Stimulated activated naive CD8-positive, alpha-beta T cell treated with anti-CD3 and anti-CD28 coated beads, Interleukin-15, Interleukin-2, amounts not matched to agents 100 U/mL and 50 U/mL, for 24 hours (primary cell): Measurements from ENCODE around the gene RET.
"Not testable (repeated sequence)": the region's sequence is repeated elsewhere in the genome, so short reads cannot be mapped to it uniquely, and the experiment has no call there.

Experiments
- ATAC-seq: fragments of 150-1000 bp; cut with Tn5 transposase; one replicate; pipeline ENCODE4 v1.10.0; 2021
- DNase-seq: peaks from one replicate; pipeline ENCODE4 v3.0.0; 2021

Gene RET

DNA sequence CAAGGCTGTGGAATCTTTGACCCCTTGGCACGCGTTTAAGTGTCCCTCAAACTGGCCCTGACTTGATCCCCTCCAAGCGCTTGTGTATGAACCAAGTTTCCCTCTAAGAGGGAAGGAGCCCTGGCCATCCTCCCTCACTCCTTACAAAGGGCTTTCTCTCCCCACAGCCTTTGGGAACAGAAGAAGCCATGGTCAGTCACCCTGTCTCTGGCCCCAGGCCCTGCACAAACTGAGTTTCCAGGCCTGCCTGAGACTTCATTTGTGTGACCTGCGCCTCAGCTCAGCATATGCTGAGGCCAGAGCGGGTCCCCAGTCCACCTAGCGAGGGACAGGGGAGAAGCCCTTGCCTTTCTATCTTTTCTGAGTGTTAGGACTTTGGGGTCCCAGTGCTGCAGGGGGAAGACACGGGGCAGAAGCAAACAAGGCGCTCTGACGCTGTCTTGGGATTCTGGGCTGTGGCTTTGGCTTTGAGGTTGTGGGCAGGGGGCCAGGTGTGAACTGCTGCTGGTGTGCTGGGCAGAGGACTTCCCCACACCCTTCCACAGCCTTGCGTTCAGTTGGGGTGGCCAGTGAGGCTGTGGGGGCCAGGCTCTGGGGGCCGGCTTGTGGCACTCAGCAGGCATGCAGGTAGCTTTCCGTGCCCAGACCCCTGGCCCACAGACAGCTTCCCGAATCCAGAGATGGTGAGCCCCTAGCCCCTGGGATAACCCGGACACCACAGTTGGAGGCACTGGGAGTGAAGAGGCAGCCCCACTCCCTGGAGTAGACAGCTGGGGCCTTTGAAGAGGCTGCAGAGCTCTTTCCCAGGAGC, 1.5 kb downstream of the RET start:
- no peak for ATAC-seq
- no peak for DNase-seq

DNA sequence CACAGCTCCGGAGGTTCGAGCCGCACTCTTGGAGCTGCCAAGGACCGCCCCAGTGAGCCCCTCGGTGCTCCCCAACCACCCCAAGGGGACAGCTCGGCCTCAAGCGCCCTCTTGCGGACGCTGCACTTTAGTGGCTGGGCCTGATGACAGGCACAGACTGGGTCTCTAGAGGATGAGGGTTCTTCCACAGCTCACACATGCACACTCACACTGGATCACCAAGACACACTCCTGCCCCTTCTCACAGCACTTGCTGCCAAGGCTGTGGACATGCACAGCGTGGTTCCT, 2.1 kb downstream of the RET start:
- DNase-seq (peak; percentile 44), ATAC-seq (no peak)

DNA sequence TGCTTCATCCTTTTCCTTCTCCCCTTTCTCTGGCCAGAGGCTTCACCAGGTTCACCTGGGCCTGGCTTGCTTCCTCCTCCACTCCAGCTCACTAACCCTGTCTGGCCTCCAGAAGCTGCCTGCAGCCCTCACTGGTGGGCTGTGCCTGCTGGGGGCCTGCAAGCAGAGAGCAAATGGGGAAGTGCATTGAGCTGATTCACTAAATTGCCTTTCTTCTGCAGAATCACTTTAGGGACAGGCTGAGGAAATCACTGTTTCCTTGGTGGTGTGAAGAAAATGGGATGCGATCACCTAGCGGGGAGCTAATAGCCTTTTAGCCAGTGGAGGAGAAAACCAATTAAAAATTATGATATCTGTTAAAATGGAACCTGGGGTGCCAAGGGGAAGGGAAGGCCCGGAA, 3.0 kb downstream of the RET start:
- ATAC-seq (no peak), DNase-seq (no peak)

DNA sequence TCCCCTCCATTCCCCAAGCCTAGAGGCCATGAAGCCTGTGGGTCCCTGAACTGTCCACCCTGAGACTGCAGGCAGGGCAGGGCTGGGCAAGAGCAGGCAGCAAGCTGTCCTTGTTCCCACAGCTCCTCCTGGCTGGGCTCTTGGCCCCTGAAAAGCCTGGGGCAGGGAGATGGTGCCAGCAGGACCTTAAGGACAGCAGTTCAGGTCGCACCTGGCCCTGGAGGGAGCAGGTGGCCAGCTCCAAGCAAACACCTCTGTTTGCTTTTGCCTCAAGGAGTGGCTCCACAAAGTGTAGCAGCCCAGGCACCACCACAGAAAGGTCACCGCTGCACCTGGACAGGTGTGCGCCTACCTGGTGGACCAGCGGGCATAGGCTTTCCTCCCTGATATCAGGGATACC, 5.2 kb downstream of the RET start:
- no peak for ATAC-seq

DNA sequence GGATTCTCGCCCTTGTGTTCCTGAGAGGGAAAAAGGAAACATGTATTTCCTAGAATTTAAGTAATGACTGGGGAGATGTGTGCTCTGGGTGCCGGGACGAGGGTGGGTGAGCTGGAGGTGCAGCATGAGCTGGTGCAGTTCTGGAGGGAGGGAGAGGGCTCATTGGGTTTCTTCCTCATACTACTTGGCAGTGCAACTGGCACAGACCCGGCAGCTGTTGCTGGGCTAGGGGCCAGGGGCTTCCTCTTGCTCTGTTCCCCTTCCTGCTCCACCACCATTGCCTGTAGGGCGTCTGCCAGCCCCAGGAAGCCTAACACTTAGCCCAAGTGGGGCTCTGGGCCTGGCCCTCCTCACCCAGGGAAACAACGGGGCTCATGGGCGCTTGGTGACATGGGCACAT, 5.9 kb downstream of the RET start:
- DNase-seq (no peak), ATAC-seq (no peak)

More for the DNA sequence above, 5.2 kb downstream of the RET start:
- DNase-seq: no peak

DNA sequence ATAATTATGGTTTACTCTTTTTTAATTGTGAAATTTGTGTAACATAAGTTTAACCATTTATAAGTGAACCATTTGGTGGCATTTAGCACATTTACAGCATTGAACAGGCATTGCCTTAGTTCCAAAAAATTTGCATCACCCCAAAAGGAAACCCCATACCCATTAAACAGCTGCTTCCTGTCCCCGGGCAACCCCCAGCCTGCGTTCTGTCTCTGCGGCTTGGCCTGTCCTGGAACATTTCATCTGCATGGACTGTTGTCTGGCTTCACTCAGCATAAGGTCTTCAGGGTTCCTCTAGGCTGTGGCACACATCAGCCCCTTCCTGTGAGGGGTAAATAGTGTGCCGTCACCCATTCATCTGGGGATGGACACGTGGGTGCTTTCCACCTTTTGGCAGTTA, 6.9 kb downstream of the RET start:
- ATAC-seq (no peak), DNase-seq (no peak)

DNA sequence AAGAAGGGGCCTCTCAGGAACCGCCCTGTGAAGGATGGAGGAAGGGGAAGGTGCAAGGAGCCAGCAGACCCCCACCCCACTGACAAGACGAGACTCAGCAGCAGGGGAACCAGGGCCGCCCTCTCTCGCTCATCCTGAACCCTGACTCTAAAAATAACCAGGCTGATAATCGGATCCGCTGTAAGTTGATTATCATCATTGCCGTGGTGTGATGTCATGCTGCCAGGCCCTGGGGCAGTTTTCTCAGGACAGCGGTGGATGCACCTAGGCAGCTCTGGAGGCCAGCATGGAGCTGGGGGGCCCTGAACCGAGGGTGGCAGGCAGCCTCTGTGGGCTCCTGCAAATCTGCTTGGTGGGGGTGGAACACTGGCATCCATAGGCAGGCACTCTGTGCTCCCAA, 7.9 kb downstream of the RET start:
- ATAC-seq (no peak), DNase-seq (no peak)

DNA sequence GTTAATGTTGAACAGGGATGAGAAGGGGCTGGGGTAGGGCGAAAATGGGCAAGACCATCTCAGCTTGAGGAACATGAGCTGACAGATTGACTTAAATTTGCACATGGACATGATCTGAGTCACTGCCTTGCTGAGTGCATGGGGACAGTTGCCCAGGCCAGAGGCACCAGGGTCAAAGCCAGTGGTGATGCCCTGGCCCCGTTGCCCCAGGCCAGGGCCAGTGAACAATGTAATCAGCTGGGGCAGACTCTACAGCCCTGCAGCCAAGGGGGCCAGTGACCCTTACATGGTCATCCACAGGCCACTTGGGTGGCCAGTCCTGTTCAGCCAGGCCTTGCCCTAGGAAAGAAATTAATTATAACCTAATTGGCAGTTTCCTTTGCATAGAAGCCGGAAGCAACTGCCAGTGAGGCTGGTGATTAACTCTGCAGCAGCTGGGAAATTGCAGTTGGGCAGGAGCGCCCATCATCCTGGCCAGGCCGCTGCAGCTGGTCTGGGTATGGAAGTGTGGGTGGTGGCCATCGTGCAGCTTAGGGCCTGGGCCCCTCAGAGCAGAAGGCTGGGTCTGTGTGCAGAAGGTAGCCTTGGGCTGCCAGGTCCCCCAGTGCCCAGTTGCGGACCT, 9.6 kb downstream of the RET start:
- no peak for DNase-seq
- no peak for ATAC-seq

DNA sequence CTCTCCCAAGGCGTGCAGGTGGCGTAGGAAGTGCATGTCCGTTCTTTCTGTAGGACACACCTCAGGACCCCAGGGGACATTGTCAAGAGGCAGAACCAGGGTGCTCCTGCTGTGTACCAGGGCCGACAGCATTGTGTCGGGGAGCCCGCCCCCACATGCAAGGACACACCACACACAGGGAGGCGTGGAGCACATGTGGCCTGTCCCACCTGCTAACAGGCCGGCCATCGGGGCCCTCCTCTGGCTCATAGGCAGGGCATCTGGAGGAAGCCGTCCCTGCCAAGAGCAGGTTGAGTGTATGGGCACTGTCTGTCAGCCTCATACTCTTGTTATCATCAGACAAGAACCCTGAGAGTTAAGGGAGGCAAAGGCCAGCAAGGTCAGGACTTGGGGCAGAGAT, 12.7 kb downstream of the RET start:
- DNase-seq: no peak
- no peak for ATAC-seq

DNA sequence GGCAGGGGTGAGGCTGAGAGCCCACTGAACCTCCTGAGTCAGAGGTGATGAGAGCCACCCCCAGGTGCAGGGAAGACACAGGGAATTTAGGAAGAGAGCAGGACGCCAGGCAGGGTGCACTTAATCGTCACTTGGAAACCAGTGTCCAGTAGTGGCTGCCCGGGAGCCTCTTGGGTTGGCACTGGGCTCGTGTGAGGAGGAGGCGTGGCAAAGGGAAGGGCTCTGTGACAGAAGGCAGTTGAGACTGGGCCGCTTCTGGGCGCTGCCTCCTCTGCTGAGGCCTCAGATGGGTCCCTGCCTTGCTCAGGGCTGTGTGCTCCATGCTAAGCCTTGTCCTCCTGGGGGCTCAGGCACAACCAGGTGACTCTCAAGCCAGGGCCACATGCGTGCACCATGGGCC, 13.3 kb downstream of the RET start:
- ATAC-seq (no peak), DNase-seq (no peak)

DNA sequence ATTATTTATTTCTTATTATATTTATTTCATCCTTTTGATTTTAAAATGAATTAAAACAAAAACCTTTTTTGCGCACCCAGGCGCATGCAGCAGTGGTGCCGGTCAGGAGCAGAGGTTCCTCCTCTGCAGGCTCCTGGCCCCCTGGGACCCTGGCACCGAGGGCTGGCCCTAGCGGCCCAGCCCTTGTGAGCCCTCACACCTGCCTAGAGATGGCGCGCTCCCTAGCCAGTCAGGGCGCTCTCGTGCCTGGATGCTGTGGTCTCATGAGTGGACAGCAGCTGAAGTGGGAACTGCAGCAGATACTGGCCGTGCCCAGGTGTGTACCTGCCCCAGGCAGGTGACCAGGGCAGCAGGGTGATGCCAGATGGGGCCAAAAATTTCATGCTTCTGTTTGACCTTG, 13.8 kb downstream of the RET start:
- ATAC-seq: no peak
- DNase-seq: no peak

DNA sequence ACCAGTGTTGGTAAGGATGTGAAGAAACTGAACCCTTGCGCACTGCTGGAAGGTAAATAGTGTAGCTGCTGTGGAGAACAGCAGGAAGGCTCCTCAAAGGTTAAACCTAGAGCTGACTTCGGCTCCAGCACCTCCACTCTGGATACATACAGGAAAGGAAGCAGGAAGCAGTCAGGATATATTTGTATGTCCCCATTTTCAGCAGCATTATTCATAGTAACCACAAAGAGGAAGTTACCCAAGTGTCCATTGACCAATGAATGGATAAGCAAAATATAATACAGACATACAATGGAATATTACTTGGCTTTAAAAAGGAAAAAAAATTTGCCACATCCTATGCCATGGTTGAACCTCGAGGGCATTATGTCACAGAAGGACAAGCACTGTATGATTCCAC, 15.0 kb downstream of the RET start:
- ATAC-seq (no peak), DNase-seq (no peak)

DNA sequence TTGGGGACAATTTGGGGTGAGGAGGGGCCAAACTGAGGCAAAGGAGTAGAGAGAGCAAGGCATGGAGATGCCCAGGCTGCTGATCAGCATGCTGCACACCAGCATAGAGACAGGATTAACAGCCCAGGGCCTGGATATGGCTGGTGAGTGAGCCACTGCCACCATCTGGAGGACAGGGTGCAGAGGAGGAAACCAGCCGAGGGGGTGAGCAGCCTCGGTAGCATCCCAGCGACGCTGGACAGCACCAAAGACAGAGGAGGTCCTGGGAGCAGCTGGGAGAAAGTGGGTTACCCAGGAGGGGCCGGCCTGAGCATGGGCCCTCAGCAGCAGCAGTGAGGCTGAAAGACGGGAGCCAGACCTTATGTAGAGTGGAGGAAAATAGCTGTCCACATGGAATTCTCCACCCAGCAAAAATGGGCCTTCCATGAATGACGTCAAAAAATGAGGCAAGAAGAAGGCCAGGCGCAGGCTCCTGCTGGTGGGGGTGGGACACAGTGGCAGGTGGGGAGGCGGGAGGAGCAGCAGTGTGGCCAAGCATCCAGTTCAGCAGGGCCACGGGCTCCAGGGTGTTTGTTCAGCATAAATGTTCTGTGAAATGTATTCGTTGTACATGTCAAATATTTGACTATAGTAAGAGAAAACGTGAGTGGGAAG, 16.7 kb downstream of the RET start:
- DNase-seq: no peak
- ATAC-seq: no peak

DNA sequence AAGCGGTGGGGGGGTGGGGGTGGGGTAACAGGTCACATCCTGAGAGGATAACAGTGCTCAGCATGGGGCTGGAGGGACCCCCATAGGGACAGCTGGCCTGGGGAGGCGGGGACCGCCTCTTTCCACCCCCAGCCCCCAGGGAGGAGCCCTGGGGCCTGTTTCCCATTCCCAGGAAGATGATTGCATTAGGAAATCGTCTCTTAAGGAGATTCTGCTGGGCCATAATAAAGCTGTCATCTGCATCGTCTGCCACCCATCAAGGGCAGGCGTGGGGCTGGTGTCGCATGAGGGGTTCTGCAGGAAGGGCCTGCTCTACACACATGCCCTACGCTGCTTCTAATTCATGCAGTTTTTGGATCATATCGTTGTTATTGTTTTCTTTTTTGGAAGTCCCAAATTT, 17.2 kb downstream of the RET start:
- ATAC-seq (no peak), DNase-seq (no peak)

DNA sequence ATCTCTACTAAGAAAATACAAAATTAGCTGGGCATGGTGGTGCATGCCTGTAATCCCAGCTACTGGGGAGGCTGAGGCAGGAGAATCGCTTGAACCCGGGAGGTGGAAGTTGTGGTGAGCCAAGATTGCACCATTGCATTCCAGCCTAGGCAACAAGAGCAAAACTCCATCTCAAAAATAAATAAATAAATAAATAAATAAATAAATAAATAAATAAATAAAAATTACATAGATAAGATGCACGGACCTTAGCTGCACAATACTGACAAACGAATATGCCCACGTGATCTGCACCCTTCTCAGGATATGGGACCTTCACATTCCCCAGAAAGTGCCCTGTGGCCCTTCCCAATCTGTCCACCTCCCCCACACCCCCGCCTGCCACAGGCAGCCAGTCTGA, 22.5 kb downstream of the RET start:
- not testable (repeated sequence) for ATAC-seq, DNase-seq

DNA sequence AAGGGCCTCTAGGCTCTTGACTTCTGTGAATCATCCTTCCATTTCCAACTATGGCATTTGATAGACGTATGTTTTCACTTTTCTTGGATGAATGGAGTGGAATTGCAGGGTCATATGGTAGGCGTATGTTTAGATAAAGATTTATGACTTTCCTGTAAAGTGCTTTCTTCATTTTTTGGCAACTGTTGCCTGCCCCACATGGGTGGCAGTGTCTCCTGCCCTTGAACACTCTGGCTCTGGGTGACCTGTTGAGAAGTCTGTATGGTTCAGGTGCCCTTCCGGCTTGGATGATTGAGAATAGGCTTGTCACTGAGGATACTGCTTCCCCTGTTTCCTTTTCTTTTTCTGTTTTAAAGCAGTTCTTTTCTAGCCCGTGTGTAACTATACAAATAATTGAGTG, 23.1 kb downstream of the RET start:
- ATAC-seq: no peak
- DNase-seq: no peak

DNA sequence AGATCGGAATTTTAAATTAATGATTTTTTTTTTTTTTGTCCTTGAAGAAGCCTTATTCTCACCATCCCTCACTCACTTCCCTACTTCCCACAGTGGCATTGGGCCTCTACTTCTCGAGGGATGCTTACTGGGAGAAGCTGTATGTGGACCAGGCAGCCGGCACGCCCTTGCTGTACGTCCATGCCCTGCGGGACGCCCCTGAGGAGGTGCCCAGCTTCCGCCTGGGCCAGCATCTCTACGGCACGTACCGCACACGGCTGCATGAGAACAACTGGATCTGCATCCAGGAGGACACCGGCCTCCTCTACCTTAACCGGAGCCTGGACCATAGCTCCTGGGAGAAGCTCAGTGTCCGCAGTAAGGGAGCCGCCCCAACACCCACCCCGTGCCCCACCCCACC, 23.5 kb downstream of the RET start:
- ATAC-seq (no peak), DNase-seq (no peak)

DNA sequence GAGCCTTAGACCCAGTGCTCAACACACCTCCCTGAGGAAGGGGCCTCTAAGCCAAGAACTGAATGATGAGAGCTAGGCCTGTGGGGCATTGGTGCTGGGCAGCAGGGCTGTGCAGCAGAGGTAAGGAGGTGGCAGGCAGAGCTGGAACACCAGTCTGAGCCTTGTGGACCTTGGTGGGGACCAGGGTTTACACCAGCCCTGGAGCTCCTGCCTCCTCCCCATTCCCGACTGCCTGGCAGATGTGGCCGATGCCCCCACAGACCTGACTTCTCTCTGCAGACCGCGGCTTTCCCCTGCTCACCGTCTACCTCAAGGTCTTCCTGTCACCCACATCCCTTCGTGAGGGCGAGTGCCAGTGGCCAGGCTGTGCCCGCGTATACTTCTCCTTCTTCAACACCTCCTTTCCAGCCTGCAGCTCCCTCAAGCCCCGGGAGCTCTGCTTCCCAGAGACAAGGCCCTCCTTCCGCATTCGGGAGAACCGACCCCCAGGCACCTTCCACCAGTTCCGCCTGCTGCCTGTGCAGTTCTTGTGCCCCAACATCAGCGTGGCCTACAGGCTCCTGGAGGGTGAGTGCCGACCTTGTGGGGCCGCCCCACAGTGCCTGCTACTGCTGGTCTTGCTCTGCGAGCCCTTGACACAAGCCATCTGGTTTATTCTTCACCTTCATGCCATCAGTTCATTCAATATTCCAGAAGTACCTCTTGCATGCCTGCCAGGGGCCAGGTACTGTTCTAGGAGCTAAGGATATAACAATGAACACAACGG, 25.4 kb downstream of the RET start:
- DNase-seq (no peak), ATAC-seq (no peak)

DNA sequence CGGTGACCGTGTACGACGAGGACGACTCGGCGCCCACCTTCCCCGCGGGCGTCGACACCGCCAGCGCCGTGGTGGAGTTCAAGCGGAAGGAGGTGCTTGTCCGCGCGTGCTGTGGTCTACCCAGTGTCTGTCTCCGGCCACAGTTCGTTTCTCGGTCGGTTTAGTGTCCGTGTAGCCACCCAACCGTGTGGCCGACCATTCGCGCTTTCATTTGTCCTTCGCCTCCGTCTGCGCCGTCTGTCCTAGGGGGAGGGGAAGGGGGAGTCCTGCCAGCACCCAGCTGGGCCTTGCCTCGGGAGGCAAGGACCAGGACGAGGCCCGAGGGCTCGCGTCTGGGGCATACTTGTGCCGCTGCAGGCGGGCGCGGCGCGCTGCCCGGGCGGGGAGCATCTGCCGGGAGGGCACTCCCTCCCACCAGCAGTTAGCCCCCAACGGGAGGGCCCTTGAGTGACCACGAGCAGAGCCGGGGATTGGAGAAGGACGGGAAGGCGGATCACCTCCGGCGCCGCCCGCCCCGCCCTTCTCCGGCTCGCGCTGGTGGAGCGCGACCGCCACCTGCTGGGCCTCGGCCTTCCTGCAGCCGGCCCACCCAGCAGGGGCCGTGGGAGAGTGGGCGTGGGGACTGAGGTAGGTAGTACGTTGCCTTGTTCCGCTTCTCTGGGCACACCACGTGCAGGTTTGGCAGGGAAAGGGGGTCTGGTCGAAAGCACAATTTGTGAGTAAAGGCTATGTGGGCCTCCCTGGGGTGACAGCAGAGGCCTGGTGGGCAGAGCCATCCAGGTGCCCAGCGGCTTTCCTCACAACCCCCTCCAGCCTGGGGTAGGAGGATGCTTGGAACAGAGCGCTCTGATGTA, 28.5 kb downstream of the RET start:
- peak; percentile 86 for DNase-seq
- ATAC-seq: peak; percentile 82

DNA sequence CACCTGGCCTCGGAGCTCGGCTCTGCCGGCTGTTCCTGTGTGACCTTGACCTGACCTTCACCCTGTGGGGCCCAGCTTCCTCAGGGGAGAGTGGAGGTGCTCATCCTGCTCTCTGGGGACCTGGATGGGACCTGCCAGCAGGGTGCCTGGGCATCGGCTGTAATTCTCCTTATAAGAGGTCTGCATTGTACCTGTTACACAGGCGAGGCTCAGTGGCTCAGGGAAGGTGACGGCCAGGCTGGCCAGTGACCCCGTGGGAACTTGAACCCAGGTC, 29.0 kb downstream of the RET start:
- ATAC-seq: no peak
- DNase-seq: no peak

DNA sequence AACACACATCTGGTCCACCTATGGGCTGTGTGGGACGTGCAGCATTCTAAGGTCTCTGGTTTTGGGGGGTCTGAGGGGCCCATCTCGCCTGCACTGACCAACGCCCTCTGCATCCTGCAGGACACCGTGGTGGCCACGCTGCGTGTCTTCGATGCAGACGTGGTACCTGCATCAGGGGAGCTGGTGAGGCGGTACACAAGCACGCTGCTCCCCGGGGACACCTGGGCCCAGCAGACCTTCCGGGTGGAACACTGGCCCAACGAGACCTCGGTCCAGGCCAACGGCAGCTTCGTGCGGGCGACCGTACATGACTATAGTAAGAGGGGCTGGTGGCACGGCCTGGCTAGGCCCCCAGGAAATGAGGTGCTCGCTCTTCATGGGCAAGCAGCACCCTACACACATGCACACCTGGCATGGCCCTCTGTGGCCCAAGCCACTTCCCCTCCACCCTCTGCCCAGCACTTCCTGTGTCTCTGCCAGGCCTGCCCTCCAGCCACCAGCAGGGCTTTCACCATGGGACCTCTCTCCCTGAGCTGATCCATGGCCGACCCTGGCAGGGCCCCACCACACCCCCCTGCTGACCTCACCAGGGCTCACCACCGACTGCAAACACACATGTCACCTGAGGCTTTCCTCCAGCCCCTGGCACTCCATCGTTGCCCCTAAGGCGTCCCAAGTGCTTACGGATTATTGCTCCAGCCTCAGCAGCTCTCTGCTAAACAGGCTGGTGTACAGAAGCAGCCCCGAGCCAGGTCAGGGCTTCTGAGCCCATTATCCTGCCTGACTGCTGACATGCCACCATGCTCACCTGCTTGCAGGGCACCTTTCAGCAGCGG, 29.6 kb downstream of the RET start:
- DNase-seq (no peak), ATAC-seq (no peak)

DNA sequence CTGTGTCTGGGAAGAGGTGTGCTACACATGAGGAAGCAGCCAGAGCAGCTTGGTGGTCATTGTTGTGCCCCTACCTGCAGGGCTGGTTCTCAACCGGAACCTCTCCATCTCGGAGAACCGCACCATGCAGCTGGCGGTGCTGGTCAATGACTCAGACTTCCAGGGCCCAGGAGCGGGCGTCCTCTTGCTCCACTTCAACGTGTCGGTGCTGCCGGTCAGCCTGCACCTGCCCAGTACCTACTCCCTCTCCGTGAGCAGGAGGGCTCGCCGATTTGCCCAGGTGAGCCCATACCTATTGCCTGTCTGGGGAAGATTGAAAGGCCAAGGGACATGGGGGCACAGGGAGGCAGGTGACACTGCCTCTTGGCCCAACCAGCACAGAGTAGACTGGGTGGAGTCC, 32.1 kb downstream of the RET start:
- no peak for DNase-seq
- no peak for ATAC-seq
